A549 (cell line): ENCODE measurements around the gene CLCNKA.

Source experiments
- CBX2 ChIP-seq: fragments of 200-600 bp; sonication (generic); IDR thresholded peaks from 2 replicates; pipeline ENCODE4 v1.6.1; 2016; ENCODE audit warnings: low read depth, mild to moderate bottlenecking, borderline replicate concordance
- EP300 ChIP-seq, 2 experiments: fragments of >200 bp; sonication (Bioruptor Twin); formaldehyde crosslinking; IDR thresholded peaks; 2 replicates in 1 of 2; 3 replicates in 1 of 2; pipeline ENCODE4 v1.6.1; 2016 to 2017
- HES2 ChIP-seq: fragments of >200 bp; sonication (Bioruptor Twin); formaldehyde crosslinking; IDR thresholded peaks from 2 replicates; pipeline ENCODE4 v1.6.1; 2016
- KDM1A ChIP-seq: fragments of 200-600 bp; sonication (generic); IDR thresholded peaks from 2 replicates; pipeline ENCODE4 v1.6.1; 2016; ENCODE audit warnings: low read depth, mild to moderate bottlenecking
- KDM5A ChIP-seq: fragments of 200-600 bp; sonication (generic); IDR thresholded peaks from 2 replicates; pipeline ENCODE4 v1.6.1; 2016; ENCODE audit warnings: antibody characterized with exemption, mild to moderate bottlenecking
- MAX ChIP-seq: IDR thresholded peaks from 2 replicates; pipeline ENCODE4 v1.6.1; 2012
- MAZ ChIP-seq: fragments of 150-350 bp; IDR thresholded peaks from 2 replicates; pipeline ENCODE4 v1.6.1; 2014; ENCODE audit warnings: antibody characterized with exemption, low read depth, low read length, borderline replicate concordance
- MYC ChIP-seq: IDR thresholded peaks from 2 replicates; pipeline ENCODE4 v1.6.1; 2012; ENCODE audit warnings: mild to moderate bottlenecking, inconsistent platforms, low read length, improper control_type of control experiment, borderline replicate concordance
- NR3C1 ChIP-seq: fragments of >200 bp; sonication (Bioruptor Twin); formaldehyde crosslinking; IDR thresholded peaks from 3 replicates; pipeline ENCODE4 v1.6.1; 2017
- POLR2A ChIP-seq: IDR thresholded peaks from 2 replicates; pipeline ENCODE4 v1.6.1; 2012; ENCODE audit warnings: mild to moderate bottlenecking, low read length
- SMC3 ChIP-seq: fragments of >200 bp; sonication (Bioruptor Twin); formaldehyde crosslinking; IDR thresholded peaks from 3 replicates; pipeline ENCODE4 v1.6.1; 2018; ENCODE audit warnings: inconsistent platforms
- TF ChIP-seq, protein P1 (sequence below): fragments of >200 bp; sonication (Bioruptor Twin); formaldehyde crosslinking; IDR thresholded peaks from 3 replicates; pipeline ENCODE4 v1.5.1; 2016

GRCh38 chr1:16018749-16019643 lies 2.8 kb upstream of the CLCNKA start:
- TF ChIP-seq, protein P1, sequence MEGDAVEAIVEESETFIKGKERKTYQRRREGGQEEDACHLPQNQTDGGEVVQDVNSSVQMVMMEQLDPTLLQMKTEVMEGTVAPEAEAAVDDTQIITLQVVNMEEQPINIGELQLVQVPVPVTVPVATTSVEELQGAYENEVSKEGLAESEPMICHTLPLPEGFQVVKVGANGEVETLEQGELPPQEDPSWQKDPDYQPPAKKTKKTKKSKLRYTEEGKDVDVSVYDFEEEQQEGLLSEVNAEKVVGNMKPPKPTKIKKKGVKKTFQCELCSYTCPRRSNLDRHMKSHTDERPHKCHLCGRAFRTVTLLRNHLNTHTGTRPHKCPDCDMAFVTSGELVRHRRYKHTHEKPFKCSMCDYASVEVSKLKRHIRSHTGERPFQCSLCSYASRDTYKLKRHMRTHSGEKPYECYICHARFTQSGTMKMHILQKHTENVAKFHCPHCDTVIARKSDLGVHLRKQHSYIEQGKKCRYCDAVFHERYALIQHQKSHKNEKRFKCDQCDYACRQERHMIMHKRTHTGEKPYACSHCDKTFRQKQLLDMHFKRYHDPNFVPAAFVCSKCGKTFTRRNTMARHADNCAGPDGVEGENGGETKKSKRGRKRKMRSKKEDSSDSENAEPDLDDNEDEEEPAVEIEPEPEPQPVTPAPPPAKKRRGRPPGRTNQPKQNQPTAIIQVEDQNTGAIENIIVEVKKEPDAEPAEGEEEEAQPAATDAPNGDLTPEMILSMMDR = no peak
- TF ChIP-seq CBX2 = no peak
- TF ChIP-seq EP300 (IDR thresholded peaks at IDR 0.05) = no peak
- TF ChIP-seq KDM1A = no peak
- no peak for TF ChIP-seq MAX
- TF ChIP-seq SMC3 = no peak
- TF ChIP-seq MAZ = no peak
- TF ChIP-seq POLR2A = no peak
- no peak for TF ChIP-seq HES2
- TF ChIP-seq NR3C1 = no peak
- TF ChIP-seq MYC = no peak
- TF ChIP-seq KDM5A = no peak
